ENCODE results near the gene MAST3.

Gene MAST3

GRCh38 chr19:18191640-18192062 is 94.1 kb downstream of the MAST3 start:
- DNase-seq (ENCODE audit: low spot score): no peak

- peak; percentile 95 for DNase-seq (ENCODE audit: low spot score)
Observed at GRCh38 chr19:18192673-18193387, 95.3 kb downstream of the MAST3 start, which contains the start of gene MPV17L2. MPV17L2 (plus strand) TSS chr19:18193218; CDS start chr19:18193282, 64 bp downstream.

GRCh38 chr19:18193388-18194180 is 96.0 kb downstream of the MAST3 start:
- DNase-seq (ENCODE audit: low spot score): no peak

GRCh38 chr19:18194181-18194530 is 96.6 kb downstream of the MAST3 start:
- no peak for DNase-seq (ENCODE audit: low spot score)

- no peak for DNase-seq (ENCODE audit: low spot score)
Observed at GRCh38 chr19:18194554-18195238, 97.1 kb downstream of the MAST3 start.

- no peak for DNase-seq (ENCODE audit: low spot score)
Observed at GRCh38 chr19:18196511-18196845, 98.9 kb downstream of the MAST3 start.

- DNase-seq (ENCODE audit: low spot score): no peak
Observed at GRCh38 chr19:18197306-18197705, 99.7 kb downstream of the MAST3 start.

- no peak for DNase-seq (ENCODE audit: low spot score)
Observed at GRCh38 chr19:18197941-18198340, 100.4 kb downstream of the MAST3 start.

- DNase-seq (ENCODE audit: low spot score): no peak
Observed at GRCh38 chr19:18198374-18198773, 100.8 kb downstream of the MAST3 start.

Data from HuH-7.5 (cell line).